ENCODE data around the gene TCTN1.
"Not testable (repeated sequence)": the region's sequence is repeated elsewhere in the genome, so short reads cannot be mapped to it uniquely, and the experiment has no call there.

Gene TCTN1

DNA sequence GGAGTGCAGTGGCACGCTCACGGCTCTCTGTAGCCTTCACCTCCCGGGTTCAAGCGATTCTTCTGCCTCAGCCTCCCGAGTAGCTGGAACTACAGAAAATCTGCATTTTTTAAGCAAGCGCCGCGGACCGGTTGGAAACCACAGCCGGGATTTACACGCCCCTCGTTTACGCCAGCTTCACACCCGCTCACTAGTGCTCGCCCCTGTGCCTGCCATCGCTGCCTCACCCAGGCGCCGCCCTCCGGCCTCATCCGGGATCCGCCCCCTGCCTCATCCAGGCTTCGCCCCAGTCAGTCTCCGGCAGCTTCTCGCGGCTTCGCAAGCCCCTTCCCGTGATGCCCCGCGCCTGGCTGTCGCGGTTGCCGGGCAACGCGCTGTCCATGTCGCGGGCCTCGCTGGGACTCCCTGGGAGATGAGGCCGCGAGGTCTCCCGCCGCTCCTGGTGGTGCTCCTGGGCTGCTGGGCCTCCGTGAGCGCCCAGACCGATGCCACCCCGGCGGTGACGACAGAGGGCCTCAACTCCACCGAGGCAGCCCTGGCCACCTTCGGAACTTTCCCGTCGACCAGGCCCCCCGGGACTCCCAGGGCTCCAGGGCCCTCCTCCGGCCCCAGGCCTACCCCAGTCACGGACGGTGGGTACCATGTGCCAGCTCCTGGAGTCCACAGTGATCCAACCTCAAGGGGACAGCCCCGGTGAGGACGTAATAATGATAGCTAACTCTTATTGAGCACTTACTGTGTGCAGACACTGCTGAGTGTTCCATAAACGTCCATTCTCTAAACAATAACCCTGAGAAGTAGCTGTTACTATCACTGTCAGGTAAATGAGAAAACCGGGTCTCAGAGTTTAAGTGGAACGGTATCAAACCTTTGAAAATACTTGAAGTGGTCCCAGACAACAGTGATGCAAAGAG lies at the start of gene TCTN1:
Gene TCTN1 (plus strand): TSS at position 359 of the 914 bp plus-strand sequence. CDS start 54 bp downstream, at position 413.
- in situ Hi-C loops (cut with MboI; ENCODE audit: low sequenced_read_pairs) = no loop called here

DNA sequence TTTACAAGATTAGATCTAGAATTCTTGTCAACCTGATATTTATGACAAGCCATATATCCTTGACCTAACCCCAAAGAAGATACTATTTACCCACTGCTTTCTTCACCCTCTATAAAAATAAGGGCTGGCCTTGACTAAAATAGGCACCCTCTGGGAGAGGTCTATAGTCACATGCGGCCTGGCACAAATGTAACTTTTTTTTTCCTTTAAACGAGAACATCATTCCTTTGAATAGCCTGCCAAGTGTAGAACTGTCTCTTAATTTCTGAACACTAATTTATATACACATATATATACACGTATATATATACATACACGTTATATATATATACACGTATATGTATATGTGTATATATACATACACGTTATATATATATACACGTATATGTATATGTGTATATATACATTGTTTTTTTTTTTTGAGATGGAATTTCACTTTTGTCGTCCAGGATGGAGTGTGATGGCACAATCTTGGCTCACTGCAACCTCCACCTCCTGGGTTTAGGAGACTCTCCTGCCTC lies 49.4 kb upstream of the TCTN1 start:
- in situ Hi-C loops (cut with MboI; ENCODE audit: low sequenced_read_pairs) = no loop called here

- in situ Hi-C loops (cut with MboI; ENCODE audit: low sequenced_read_pairs) = no loop called here
These were observed 47.7 kb upstream of the TCTN1 start for GRCh38 chr12:110565894-110566871.

DNA sequence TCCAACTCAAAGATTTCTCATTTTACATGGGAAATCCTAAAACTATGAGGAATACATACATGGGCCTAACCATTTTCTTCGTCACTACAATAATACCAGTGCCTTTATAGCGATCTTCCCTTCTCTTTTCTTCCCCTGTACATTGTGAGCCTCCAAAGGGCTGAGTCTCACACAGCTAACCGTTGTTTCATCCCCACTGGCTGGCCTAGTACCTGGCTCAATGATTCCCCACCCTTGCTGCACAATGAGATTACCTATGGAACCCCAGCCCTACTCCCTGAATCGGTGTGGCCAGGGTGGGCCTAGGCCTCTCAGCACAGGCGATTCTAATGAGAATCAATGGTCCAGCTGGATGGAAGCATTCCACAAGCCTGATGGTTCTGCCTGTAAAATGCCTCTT lies 46.9 kb upstream of the TCTN1 start:
- in situ Hi-C loops (cut with MboI; ENCODE audit: low sequenced_read_pairs) = no loop called here

DNA sequence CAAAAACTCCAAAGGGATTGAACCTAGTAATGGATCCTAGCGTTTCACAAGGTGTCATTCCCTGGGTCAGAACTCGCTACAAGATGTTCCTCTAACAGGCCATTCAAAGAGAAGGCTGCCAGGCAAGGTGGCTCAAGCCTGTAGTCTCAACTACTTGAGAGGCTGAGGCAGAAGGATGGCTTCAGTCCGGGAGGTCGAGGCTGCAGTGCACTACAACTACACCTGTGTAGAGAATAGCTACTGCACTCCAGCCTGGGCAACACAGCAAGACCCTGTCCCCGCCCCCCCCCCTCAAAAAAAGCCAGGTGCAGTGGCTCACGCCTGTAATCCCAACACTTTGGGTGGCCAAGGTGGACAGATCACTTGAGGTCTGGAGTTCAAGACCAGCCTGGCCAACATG lies 45.2 kb upstream of the TCTN1 start:
- in situ Hi-C loops (cut with MboI; ENCODE audit: low sequenced_read_pairs) = no loop called here

DNA sequence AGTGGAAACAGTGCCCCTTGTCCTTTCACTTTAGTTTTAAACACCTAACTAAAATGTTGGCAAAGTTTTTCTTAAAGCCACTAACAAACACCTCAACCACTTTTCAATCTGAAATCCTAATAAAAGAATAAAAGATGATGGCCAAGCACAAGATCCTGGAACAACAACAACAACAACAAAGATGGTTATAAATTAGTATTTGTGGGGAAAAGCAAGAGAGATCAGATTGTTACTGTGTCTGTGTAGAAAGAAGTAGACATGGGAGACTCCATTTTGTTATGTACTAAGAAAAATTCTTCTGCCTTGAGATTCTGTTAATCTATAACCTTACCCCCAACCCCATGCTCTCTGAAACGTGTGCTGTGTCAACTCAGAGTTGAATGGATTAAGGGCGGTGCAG lies 44.1 kb upstream of the TCTN1 start:
- in situ Hi-C loops (cut with MboI; ENCODE audit: low sequenced_read_pairs) = not testable (repeated sequence)

GRCh38 chr12:110570798-110571197 lies 43.1 kb upstream of the TCTN1 start:
- in situ Hi-C loops (cut with MboI; ENCODE audit: low sequenced_read_pairs) = not testable (repeated sequence)

DNA sequence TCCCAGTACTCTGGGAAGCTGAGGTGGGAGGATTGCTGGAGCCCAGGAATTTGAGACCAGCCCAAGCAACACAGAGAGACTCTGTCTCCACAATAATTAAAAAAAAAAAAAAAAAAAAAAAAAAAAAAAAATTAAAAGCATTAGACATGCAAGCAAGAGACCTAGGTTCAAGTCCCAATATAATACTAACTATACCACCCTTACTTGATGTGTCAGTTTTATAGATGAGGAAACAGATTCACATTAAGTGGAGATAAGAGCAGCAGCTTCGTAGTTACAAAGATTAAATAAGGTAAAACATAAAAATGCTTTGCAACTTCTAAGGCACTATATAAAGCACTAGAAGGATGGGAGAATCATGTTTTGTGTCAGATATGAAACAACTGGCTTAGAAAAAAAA lies 39.9 kb upstream of the TCTN1 start:
- in situ Hi-C loops (cut with MboI; ENCODE audit: low sequenced_read_pairs) = no loop called here

DNA sequence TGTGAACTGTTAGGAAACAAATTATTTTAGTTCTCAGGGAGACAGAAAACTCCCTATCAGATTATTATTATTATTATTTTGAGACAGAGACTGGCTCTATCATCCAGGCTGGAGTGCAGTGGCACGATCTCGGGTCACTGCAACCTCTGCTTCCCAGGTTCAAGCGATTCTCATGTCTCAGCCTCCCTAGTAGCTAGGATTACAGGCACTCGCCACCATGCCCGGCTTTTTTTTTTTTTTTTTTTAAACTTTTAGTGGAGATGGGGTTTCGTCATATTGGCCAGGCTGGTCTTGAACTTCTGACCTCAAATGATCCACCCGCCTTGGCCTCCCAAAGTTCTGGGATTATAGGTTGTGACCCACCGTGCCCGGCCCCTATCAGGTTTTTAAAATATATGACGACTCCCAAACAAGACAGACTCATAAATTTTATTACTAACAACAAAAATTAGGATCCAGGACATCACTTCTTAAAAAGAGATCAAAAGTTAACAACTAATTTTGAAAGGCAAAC lies 39.2 kb upstream of the TCTN1 start:
- in situ Hi-C loops (cut with MboI; ENCODE audit: low sequenced_read_pairs) = not testable (repeated sequence)

DNA sequence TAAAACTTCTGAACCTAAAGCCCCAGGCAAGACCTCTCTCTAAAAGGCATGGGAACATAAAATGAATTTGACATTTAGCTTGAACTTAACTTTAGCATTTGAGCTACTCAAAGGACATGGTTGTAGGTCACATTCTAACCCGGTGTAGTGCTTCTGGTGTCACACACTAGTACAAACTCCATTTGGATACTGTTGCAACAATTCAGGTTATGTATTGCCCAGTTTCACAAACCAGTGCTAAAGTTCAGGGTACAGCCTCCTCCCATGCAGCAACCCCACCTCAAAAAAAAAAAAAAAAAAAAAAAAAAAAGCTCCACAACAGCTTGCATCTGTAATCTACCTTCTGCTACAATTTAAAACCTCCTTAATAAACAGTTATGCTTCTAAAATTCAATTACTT lies 38.6 kb upstream of the TCTN1 start:
- in situ Hi-C loops (cut with MboI; ENCODE audit: low sequenced_read_pairs) = no loop called here

DNA sequence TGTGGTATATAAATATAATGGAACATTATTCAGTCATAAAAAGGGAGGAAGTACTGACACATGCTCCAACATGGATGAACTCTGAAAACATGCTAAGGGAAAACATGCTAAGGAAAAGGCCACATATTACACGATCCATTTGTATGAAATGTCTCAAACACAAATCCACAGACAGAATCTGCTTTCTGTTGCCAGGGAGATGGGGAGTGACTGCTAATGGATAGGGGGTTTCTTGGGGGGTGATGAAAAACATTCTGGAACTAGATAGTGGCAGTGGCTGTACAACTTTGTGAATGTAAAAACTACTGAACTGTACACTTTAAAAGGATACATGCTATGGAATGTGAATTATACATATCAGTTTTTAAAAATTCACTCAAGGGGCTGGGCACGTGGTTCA lies 37.4 kb upstream of the TCTN1 start:
- in situ Hi-C loops (cut with MboI; ENCODE audit: low sequenced_read_pairs) = no loop called here

GRCh38 chr12:110577864-110578693 lies 35.9 kb upstream of the TCTN1 start:
- in situ Hi-C loops (cut with MboI; ENCODE audit: low sequenced_read_pairs) = no loop called here

DNA sequence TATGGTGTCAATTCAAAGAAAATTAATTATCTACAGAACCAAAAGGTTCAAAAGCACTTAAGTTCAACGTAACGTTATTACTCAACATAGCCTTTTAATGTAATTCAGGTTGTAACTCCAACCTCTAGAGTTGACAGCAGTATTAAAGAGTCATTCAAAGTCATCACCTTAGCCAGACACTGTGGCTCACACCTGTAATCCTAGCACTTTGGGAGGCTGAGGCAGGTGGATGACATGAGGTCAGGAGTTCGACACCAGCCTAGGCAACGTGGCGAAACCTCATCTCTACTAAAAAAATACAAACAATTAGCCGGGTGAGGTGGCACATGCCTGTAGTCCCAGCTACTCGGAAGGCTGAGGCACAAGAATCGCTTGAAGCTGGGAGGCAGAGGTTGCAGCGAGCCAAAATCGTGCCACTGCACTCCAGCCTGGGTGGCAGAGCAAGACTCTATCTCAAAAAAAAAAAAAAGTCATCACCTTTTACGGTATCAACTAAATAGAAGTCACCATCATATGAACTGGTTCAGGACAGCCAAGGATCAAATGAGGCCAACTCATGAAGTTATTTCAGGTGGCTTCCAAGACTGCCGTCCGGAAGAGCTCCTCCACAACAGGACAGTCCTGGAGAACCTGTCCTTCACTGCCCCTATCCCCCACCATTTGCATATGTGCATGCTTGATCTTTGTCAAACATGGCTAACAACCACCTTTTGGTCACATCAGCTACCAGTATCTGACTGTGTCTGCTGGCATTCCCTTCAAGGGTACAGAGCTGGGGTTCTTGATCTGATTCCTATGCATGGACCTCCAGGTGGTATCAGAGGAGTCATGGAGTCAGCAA lies 35.0 kb upstream of the TCTN1 start:
- in situ Hi-C loops (cut with MboI; ENCODE audit: low sequenced_read_pairs) = no loop called here

- in situ Hi-C loops (cut with MboI; ENCODE audit: low sequenced_read_pairs) = no loop called here
These were observed 34.2 kb upstream of the TCTN1 start for GRCh38 chr12:110579535-110580253.

DNA sequence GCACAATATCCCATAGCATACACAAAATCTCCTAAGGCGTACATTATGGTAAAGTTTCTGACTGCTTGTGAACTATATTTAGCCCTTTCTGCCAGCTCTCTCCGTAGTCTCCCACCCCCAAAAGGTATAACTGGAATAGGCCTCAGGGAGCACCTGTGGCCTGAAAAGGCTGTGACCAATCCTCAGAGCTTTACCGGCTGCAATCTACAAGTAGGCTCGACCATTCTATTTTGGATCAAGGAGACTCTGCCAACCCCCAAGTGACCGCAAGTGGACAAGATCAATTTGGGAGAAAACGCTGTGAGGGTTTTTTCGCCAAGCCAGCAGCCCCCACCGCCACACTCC lies 32.0 kb upstream of the TCTN1 start:
- in situ Hi-C loops (cut with MboI; ENCODE audit: low sequenced_read_pairs) = no loop called here

- in situ Hi-C loops (cut with MboI; ENCODE audit: low sequenced_read_pairs) = no loop called here
These were observed 31.4 kb upstream of the TCTN1 start for GRCh38 chr12:110582276-110583136.

DNA sequence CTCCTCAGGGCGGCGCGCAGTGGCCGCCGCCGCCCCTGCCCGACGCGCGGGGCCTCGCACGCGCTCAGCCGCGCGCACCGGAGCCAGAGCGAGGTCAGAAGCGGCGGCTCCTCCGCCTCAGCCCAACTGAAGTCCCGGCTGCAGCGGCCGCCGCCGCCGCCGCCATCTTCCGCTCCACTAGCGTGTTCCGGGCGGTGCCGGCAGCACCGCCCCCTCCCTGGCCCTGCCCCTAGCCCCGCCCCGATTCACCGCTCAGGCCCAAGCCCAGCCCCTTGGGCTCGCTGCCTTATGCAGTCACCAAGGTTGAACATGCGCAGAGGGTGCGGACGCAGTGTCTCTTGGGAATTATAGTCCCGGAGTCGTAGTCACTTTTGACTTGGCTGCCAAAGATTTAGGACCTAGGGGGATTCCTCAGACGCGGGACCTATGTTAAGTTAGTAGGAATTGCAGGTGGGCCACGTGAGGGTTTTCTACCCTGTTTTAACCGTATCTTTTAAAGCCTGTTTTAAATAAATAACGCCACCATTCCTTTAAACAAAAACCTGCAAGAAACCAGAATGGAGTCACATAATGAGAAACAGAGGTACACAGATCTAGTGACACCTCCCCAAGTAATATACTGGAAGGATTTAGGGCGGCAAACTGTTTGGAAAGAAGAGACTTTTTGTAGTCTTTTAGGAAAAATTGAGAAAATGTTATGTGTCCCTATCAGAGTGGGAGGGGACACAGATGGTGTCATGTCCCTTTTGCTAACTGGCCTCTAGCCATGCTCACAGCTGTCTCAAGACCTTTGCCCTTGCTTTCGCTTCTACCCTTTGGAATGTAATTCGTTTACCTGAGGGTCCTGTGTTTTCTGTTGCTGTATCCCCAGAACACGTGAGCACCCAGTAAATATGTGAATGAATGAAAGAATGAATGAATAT lies 30.5 kb upstream of the TCTN1 start, which contains the start of gene PPTC7:
Gene PPTC7 (minus strand): TSS at position 182 of the 923 bp plus-strand sequence. CDS start 287 bp downstream, outside the sequence.
- in situ Hi-C loops (cut with MboI; ENCODE audit: low sequenced_read_pairs) = no loop called here
